ENCODE data around the gene PCGF6.

- TF ChIP-seq, protein P1, sequence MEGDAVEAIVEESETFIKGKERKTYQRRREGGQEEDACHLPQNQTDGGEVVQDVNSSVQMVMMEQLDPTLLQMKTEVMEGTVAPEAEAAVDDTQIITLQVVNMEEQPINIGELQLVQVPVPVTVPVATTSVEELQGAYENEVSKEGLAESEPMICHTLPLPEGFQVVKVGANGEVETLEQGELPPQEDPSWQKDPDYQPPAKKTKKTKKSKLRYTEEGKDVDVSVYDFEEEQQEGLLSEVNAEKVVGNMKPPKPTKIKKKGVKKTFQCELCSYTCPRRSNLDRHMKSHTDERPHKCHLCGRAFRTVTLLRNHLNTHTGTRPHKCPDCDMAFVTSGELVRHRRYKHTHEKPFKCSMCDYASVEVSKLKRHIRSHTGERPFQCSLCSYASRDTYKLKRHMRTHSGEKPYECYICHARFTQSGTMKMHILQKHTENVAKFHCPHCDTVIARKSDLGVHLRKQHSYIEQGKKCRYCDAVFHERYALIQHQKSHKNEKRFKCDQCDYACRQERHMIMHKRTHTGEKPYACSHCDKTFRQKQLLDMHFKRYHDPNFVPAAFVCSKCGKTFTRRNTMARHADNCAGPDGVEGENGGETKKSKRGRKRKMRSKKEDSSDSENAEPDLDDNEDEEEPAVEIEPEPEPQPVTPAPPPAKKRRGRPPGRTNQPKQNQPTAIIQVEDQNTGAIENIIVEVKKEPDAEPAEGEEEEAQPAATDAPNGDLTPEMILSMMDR (IDR thresholded peaks at IDR 0.05; ENCODE audit: borderline replicate concordance, extremely low read depth, low read length, poor library complexity, severe bottlenecking): no peak
- no peak for TF ChIP-seq EZH2 (IDR thresholded peaks at IDR 0.05; ENCODE audit: borderline replicate concordance, low read depth, low read length, severe bottlenecking)
Observed at GRCh38 chr10:103334567-103334966, 16.4 kb downstream of the PCGF6 start.
